Activated B cell treated with CpG ODN at 0.5 μM for 24 hours (primary cell): ENCODE measurements around the gene MAP2K6. TPM values are rescaled to one million over a fixed set of nuclear protein-coding genes. Genes with fewer than 3 reads are reported as not detected.
A peak's percentile ranks its signal among the peaks of the same experiment; 100 is the strongest.

ENCODE experiments used
- ATAC-seq: fragments of 200-7000 bp; cut with Tn5 transposase; one replicate; pipeline ENCODE4 v1.10.0; 2021; ENCODE audit warnings: low read depth, mild to moderate bottlenecking, moderate library complexity
- CTCF ChIA-PET: fragments of 350-600 bp; sonication (Branson Sonifier 250); formaldehyde crosslinking; loops from one replicate; lab custom pipeline; 2021; ENCODE audit warnings: antibody characterized with exemption; lab: Charles Lee
- POLR2A ChIA-PET: fragments of 350-600 bp; sonication (Branson Sonifier 250); formaldehyde crosslinking; loops from one replicate; lab custom pipeline; 2021; ENCODE audit warnings: antibody characterized with exemption; lab: Charles Lee
- DNase-seq: peaks from one replicate; pipeline ENCODE4 v3.0.0; 2022
- H3K27ac Mint-ChIP-seq: one replicate; pipeline ENCODE4 v1.8.0; 2020; ENCODE audit warnings: mixed read lengths
- H3K27me3 Mint-ChIP-seq: one replicate; pipeline ENCODE4 v1.8.0; 2021; ENCODE audit warnings: mixed read lengths
- H3K36me3 Mint-ChIP-seq: one replicate; pipeline ENCODE4 v1.8.0; 2021; ENCODE audit warnings: low read depth, mixed read lengths
- H3K4me1 Mint-ChIP-seq: one replicate; pipeline ENCODE4 v1.8.0; 2021; ENCODE audit warnings: mixed read lengths
- H3K4me3 Mint-ChIP-seq: one replicate; pipeline ENCODE4 v1.8.0; 2020; ENCODE audit warnings: mild to moderate bottlenecking, mixed read lengths
- H3K9me3 Mint-ChIP-seq: one replicate; pipeline ENCODE4 v1.8.0; 2020; ENCODE audit warnings: mixed read lengths
- CTCF ChIP-seq: fragments of 200-600 bp; IDR thresholded peaks from one replicate; pipeline ENCODE4 v1.8.0; 2022; ENCODE audit warnings: antibody characterized with exemption, mild to moderate bottlenecking
- intact Hi-C: fragments of 100-400 bp; cut with micrococcal nuclease; formaldehyde crosslinking; loops from one replicate; pipeline ENCODE4 v1.15.1; 2024
- total RNA-seq: library from RNA; stranded (reverse); gene quantifications from 2 replicates; pipeline ENCODE4 v1.2.3, GENCODE V29; 2022

Gene MAP2K6
- total RNA-seq: 2.6 and 2.9 TPM in 2 replicates

GRCh38 chr17:69414408-69415274 is at the start of gene MAP2K6:
Gene MAP2K6 (plus strand): TSS chr17:69414697. CDS start chr17:69414985, 288 bp downstream.
- Mint-ChIP-seq H3K4me1 (peaks cover 4% of the 10 kb centered on the region), H3K9me3 (no peaks in the 10 kb centered on the region), H3K4me3 (no peak within 1 kb of the TSS), H3K36me3 (no peaks in the 10 kb centered on the region), H3K27ac (no peak within 1 kb of the TSS), H3K27me3 (no peaks in the 10 kb centered on the region)
- TF ChIP-seq CTCF: no peak
- intact Hi-C loops: loop anchor here (1.0 to 2.0 kb wide), 3 partner anchors 87 to 102 kb away; partner anchors contain the start of gene ABCA5
- ATAC-seq (peak; percentile 99), DNase-seq (peak; percentile 63)
- ChIA-PET POLR2A (interaction anchor here (1.2 to 1.6 kb wide), 3 partner anchors 88 to 102 kb away, joined by 4 to 9 read pairs (median 6); partner anchors contain the start of gene ABCA5), CTCF (interaction anchor here (0.8 to 2.0 kb wide), 3 partner anchors 9 to 110 kb away, joined by 3 to 6 read pairs (median 5); no protein-coding TSS in a partner anchor)

- POLR2A ChIA-PET: no interaction called here
- no peak overlapping the region for H3K27ac Mint-ChIP-seq
- H3K4me1 Mint-ChIP-seq: no peaks in the 10 kb centered on the region
- H3K9me3 Mint-ChIP-seq: no peaks in the 10 kb centered on the region
- no peak for TF ChIP-seq CTCF
- no peak overlapping the region for H3K4me3 Mint-ChIP-seq
- H3K27me3 Mint-ChIP-seq: peaks cover 9% of the 10 kb centered on the region
- DNase-seq: no peak
- CTCF ChIA-PET: no interaction called here
- intact Hi-C loops: no loop called here
- no peak for ATAC-seq
- H3K36me3 Mint-ChIP-seq: no peaks in the 10 kb centered on the region
Measured at GRCh38 chr17:69367298-69367697, 47.2 kb upstream of the MAP2K6 start.

GRCh38 chr17:69373069-69373468 is 41.4 kb upstream of the MAP2K6 start:
- Mint-ChIP-seq H3K36me3 (no peaks in the 10 kb centered on the region), H3K27me3 (peaks cover 9% of the 10 kb centered on the region), H3K27ac (no peak overlapping the region), H3K4me1 (peaks cover 16% of the 10 kb centered on the region), H3K4me3 (no peak overlapping the region), H3K9me3 (no peaks in the 10 kb centered on the region)
- ATAC-seq (no peak), DNase-seq (no peak)
- CTCF ChIA-PET: no interaction called here
- intact Hi-C loops: no loop called here
- TF ChIP-seq CTCF: no peak
- POLR2A ChIA-PET: no interaction called here

- H3K27ac Mint-ChIP-seq: no peak overlapping the region
- H3K36me3 Mint-ChIP-seq: no peaks in the 10 kb centered on the region
- ATAC-seq (no peak), DNase-seq (no peak)
- no peaks in the 10 kb centered on the region for H3K27me3 Mint-ChIP-seq
- intact Hi-C loops: no loop called here
- POLR2A ChIA-PET: no interaction called here
- no peaks in the 10 kb centered on the region for H3K9me3 Mint-ChIP-seq
- no peak for TF ChIP-seq CTCF
- CTCF ChIA-PET: no interaction called here
- H3K4me1 Mint-ChIP-seq: peaks cover 16% of the 10 kb centered on the region
- H3K4me3 Mint-ChIP-seq: no peak overlapping the region
Measured at GRCh38 chr17:69375229-69375628, 39.3 kb upstream of the MAP2K6 start.

GRCh38 chr17:69388822-69389442 is 25.6 kb upstream of the MAP2K6 start:
- ChIA-PET CTCF (no interaction called here), POLR2A (no interaction called here)
- intact Hi-C loops: no loop called here
- DNase-seq (no peak), ATAC-seq (no peak)
- Mint-ChIP-seq H3K27ac (no peak overlapping the region), H3K9me3 (no peaks in the 10 kb centered on the region), H3K4me3 (no peak overlapping the region), H3K36me3 (no peaks in the 10 kb centered on the region), H3K4me1 (no peaks in the 10 kb centered on the region), H3K27me3 (peaks cover 17% of the 10 kb centered on the region)
- TF ChIP-seq CTCF: no peak
